HFFc6 (cell line): ENCODE measurements around the gene YPEL1. TPM values are rescaled to one million over a fixed set of nuclear protein-coding genes. Genes with fewer than 3 reads are reported as not detected.
"Not testable (repeated sequence)": the region's sequence is repeated elsewhere in the genome, so short reads cannot be mapped to it uniquely, and the experiment has no call there.

Source experiments
- DNase-seq: peaks from one replicate; pipeline ENCODE4 v3.0.0-alpha.2; 2018
- H3K27ac Mint-ChIP-seq: 2 replicates; pipeline ENCODE4 v1.8.0; 2020; ENCODE audit warnings: mild to moderate bottlenecking, mixed read lengths
- H3K27me3 Mint-ChIP-seq: 2 replicates; pipeline ENCODE4 v1.8.0; 2021; ENCODE audit warnings: mild to moderate bottlenecking, moderate library complexity, mixed read lengths; ENCODE audit not compliant: insufficient read depth
- H3K36me3 Mint-ChIP-seq: 2 replicates; pipeline ENCODE4 v1.8.0; 2021; ENCODE audit warnings: low read depth, mixed read lengths
- H3K4me1 Mint-ChIP-seq: 2 replicates; pipeline ENCODE4 v1.8.0; 2020; ENCODE audit warnings: low read depth, mixed read lengths
- H3K4me3 Mint-ChIP-seq: 2 replicates; pipeline ENCODE4 v1.8.0; 2020; ENCODE audit warnings: mild to moderate bottlenecking, moderate library complexity, mixed read lengths
- H3K9me3 Mint-ChIP-seq: 2 replicates; pipeline ENCODE4 v1.8.0; 2020; ENCODE audit warnings: mild to moderate bottlenecking, mixed read lengths
- total RNA-seq, 6 experiments: library from RNA; stranded (reverse); fragmentation: NEBNext Ultra II Directional; extraction: Animal tissue kit (Norgen Biotek cat#: 25700); gene quantifications; 2 replicates in 1 of 6; 3 replicates in 5 of 6; pipeline ENCODE4 v1.2.3, GENCODE V29; 2021
- TF ChIP-seq, protein P1 (sequence below): fragments of 200-600 bp; sonication (generic); IDR thresholded peaks from 2 replicates; pipeline ENCODE4 v1.5.0; 2021; ENCODE audit warnings: antibody characterized with exemption, mild to moderate bottlenecking

YPEL1 gene
- total RNA-seq, 6 experiments from 2014 or later, result 0.17 to 0.38 (median 0.20) TPM; not detected in 1

DNA sequence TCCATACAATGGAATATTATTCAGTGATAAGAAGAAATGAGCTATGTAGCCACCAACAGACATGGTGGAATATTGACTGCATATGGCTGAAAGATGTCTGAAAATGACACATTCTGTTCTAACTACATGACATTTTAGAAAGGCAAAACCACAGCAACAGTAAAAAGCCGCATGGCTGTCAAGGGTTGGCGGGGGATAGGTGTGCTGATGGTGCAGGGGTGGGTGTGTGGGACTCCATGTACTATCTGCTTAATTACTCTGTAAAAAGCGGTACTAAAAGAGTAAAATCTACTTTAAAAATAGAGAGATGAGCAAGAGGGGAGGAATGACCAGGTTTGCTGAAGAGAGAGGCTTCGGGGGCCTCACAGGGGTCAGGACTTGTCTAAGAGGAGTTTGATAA, 16.7 kb upstream of the YPEL1 start:
- Mint-ChIP-seq H3K4me3 (no peak overlapping the region), H3K27me3 (peaks cover 13% of the 10 kb centered on the region), H3K9me3 (no peaks in the 10 kb centered on the region), H3K36me3 (no peaks in the 10 kb centered on the region), H3K4me1 (peaks cover 25% of the 10 kb centered on the region), H3K27ac (no peak overlapping the region)
- no peak for DNase-seq
- TF ChIP-seq, protein P1, sequence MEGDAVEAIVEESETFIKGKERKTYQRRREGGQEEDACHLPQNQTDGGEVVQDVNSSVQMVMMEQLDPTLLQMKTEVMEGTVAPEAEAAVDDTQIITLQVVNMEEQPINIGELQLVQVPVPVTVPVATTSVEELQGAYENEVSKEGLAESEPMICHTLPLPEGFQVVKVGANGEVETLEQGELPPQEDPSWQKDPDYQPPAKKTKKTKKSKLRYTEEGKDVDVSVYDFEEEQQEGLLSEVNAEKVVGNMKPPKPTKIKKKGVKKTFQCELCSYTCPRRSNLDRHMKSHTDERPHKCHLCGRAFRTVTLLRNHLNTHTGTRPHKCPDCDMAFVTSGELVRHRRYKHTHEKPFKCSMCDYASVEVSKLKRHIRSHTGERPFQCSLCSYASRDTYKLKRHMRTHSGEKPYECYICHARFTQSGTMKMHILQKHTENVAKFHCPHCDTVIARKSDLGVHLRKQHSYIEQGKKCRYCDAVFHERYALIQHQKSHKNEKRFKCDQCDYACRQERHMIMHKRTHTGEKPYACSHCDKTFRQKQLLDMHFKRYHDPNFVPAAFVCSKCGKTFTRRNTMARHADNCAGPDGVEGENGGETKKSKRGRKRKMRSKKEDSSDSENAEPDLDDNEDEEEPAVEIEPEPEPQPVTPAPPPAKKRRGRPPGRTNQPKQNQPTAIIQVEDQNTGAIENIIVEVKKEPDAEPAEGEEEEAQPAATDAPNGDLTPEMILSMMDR, result no peak

DNA sequence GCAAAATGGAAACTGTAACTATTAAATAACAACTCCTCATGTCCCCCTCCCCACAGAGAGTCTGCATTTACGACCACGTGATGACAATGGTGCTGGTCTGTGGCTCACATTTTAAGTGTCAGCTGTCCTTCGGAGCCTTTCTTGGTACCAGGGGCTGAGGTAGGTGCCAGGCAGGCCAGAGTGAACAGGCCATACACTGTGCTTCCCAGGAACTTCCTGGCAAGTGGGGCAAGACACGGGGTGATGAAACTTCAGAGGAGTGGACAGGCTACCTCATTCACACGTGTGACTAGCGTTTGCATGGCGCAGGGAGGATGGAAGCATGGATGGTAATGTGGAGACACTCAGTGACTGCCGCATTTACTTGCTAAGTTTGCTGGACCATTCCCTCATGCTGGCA, 10.4 kb upstream of the YPEL1 start:
- peaks cover 10% of the 10 kb centered on the region for H3K27me3 Mint-ChIP-seq
- no peak overlapping the region for H3K4me3 Mint-ChIP-seq
- TF ChIP-seq, protein P1, result no peak
- no peaks in the 10 kb centered on the region for H3K9me3 Mint-ChIP-seq
- H3K27ac Mint-ChIP-seq, result no peak overlapping the region
- no peaks in the 10 kb centered on the region; the same call in 1 of the 2 replicates for H3K4me1 Mint-ChIP-seq
- no peak for DNase-seq
- no peaks in the 10 kb centered on the region for H3K36me3 Mint-ChIP-seq

DNA sequence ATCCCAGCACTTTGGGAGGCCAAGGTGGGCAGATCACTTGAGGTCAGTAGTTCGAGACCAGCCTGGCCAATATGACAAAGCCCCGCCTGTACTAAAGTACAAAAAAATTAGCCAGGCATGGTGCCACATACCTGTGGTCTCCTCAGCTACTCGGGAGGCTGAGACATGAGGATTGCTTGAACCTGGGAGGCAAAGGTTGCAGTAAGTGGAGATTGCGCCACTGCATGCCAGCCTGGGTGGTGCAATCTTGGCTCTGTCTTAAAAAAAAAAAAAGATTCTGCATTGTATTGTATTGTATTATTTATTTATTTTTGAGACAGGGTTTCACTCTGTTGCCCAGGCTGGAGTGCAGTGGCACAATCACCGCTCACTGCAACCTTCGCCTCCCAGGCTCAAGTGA, 9.3 kb upstream of the YPEL1 start:
- H3K9me3 Mint-ChIP-seq, H3K27ac Mint-ChIP-seq, H3K4me1 Mint-ChIP-seq, DNase-seq, H3K36me3 Mint-ChIP-seq, H3K4me3 Mint-ChIP-seq: not testable (repeated sequence)
- H3K27me3 Mint-ChIP-seq, result peaks cover 15% of the 10 kb centered on the region

DNA sequence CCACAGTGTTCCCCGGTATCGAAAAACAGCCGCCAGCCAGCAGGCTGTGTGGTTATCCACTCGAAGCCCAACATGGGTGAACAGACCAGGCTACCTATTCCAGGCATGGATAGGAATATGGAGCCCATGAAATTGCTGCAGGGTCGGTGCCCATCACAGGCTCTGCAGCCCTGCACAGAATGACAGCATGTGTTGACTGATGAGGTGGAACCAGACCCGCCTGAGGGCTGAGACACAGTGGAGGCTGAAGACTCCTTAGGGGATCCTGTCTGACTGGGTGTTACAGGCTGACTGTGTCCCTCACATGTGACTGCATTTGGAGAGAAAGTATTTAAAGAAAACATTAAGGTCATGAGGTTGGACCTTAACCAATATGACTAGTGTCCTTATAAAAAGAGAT, 6.2 kb upstream of the YPEL1 start:
- no peaks in the 10 kb centered on the region; the same call in 1 of the 2 replicates for H3K4me1 Mint-ChIP-seq
- TF ChIP-seq, protein P1, result no peak
- H3K9me3 Mint-ChIP-seq, result no peaks in the 10 kb centered on the region
- H3K36me3 Mint-ChIP-seq, result no peaks in the 10 kb centered on the region
- peaks cover 16% of the 10 kb centered on the region for H3K27me3 Mint-ChIP-seq
- no peak overlapping the region for H3K27ac Mint-ChIP-seq
- DNase-seq, result no peak
- no peak overlapping the region for H3K4me3 Mint-ChIP-seq

DNA sequence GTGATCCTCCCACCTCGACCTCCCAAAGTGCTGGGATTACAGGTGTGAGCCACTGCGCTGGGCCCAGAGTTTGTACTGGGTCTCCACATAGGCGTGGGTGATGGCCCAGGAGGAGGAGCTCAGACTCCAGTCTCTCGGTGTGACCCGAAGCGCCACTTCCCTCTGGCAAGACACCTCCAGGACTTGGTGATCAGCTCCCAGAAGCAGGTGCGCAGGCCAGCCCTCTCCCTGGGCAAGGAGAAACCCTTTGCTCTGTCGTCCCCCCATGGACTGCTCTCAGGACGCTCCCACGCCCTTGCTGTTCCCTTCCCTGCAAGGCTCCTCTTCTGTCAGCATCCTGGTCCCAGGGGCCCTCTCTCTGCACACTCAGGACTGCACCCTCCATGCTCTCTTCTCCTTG, 5.5 kb upstream of the YPEL1 start:
- Mint-ChIP-seq H3K4me1 (no peaks in the 10 kb centered on the region; the same call in 1 of the 2 replicates), H3K27me3 (peaks cover 16% of the 10 kb centered on the region), H3K27ac (no peak overlapping the region), H3K36me3 (no peaks in the 10 kb centered on the region), H3K9me3 (no peaks in the 10 kb centered on the region), H3K4me3 (no peak overlapping the region)
- DNase-seq, result no peak
- TF ChIP-seq, protein P1, result no peak

DNA sequence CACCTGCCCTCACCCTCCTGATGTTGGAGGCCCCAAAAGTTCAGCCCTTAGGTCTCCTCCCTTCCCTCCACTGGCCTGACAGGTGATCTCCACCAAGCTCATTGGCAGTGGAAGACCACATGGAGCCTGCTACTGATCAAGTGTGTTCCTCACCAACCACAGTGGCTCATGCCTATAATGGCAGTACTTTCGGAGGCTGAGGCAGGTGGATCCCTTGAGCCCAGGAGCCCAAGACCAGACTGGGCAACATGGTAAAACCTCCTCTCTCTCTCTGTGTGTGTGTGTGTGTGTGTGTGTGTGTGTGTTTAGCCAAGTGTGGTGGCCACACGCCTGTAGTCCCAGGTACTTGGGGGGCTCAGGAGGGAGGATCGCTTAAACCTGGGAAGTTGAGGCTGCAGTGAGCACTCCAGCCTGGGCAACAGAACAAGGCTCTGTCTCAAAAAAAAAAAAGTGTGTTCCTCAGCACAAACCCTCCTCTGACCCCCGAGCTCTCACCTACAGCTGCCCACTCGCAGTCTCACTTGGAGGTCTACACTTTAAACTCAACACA, 4.3 kb upstream of the YPEL1 start:
- H3K4me1 Mint-ChIP-seq, result peaks cover 4% of the 10 kb centered on the region
- no peak overlapping the region for H3K27ac Mint-ChIP-seq
- TF ChIP-seq, protein P1, result no peak
- H3K4me3 Mint-ChIP-seq, result no peak overlapping the region
- H3K36me3 Mint-ChIP-seq, result no peaks in the 10 kb centered on the region
- no peak for DNase-seq
- peaks cover 16% of the 10 kb centered on the region for H3K27me3 Mint-ChIP-seq
- no peaks in the 10 kb centered on the region for H3K9me3 Mint-ChIP-seq
